Hepatocyte (in vitro differentiated cells): ENCODE measurements around the gene POMGNT2. TPM values are rescaled to one million over a fixed set of nuclear protein-coding genes. Genes with fewer than 3 reads are reported as not detected.

Source experiments
- DNase-seq: peaks from one replicate; pipeline ENCODE4 v3.0.0-alpha.2; 2016; ENCODE audit warnings: low spot score
- H2AFZ ChIP-seq: fragments of 200-600 bp; sonication (generic); 2 replicates; pipeline ENCODE4 v1.6.0; 2016; ENCODE audit warnings: antibody characterized with exemption, mild to moderate bottlenecking
- H3K27ac ChIP-seq: fragments of 200-600 bp; sonication (generic); 2 replicates; pipeline ENCODE4 v1.5.1; 2016; ENCODE audit warnings: mild to moderate bottlenecking
- H3K27me3 ChIP-seq: fragments of 200-600 bp; sonication (generic); 2 replicates; pipeline ENCODE4 v1.6.1; 2016
- H3K36me3 ChIP-seq: fragments of 200-600 bp; sonication (generic); replicated peaks from 2 replicates; pipeline ENCODE4 v1.5.1; 2016; ENCODE audit warnings: low read depth; ENCODE audit not compliant: insufficient read depth
- H3K4me1 ChIP-seq: fragments of 200-600 bp; sonication (generic); 2 replicates; pipeline ENCODE4 v1.5.1; 2016; ENCODE audit warnings: mild to moderate bottlenecking, moderate library complexity; ENCODE audit not compliant: insufficient read depth
- H3K4me2 ChIP-seq: fragments of 200-600 bp; sonication (generic); 2 replicates; pipeline ENCODE4 v1.6.0; 2016
- H3K4me3 ChIP-seq: fragments of 200-600 bp; sonication (generic); 2 replicates; pipeline ENCODE4 v1.5.1; 2016; ENCODE audit warnings: mild to moderate bottlenecking
- H3K79me2 ChIP-seq: fragments of 200-600 bp; sonication (generic); 2 replicates; pipeline ENCODE4 v1.6.0; 2017; ENCODE audit warnings: mild to moderate bottlenecking
- H3K9me2 ChIP-seq: fragments of 200-600 bp; sonication (generic); replicated peaks from 2 replicates; pipeline ENCODE4 v1.6.0; 2017; ENCODE audit warnings: mild to moderate bottlenecking; ENCODE audit not compliant: insufficient read depth
- H3K9me3 ChIP-seq: fragments of 200-600 bp; sonication (generic); 2 replicates; pipeline ENCODE4 v1.5.1; 2016; ENCODE audit warnings: low read depth, mild to moderate bottlenecking
- H4K20me1 ChIP-seq: fragments of 200-600 bp; sonication (generic); 2 replicates; pipeline ENCODE4 v1.6.0; 2016; ENCODE audit warnings: mild to moderate bottlenecking; ENCODE audit not compliant: insufficient read depth, poor library complexity, severe bottlenecking
- CTCF ChIP-seq: fragments of 200-600 bp; sonication (generic); IDR thresholded peaks from 2 replicates; pipeline ENCODE4 v1.5.1; 2016; ENCODE audit warnings: antibody characterized with exemption, mild to moderate bottlenecking; ENCODE audit not compliant: poor library complexity
- EZH2 ChIP-seq: fragments of 200-600 bp; sonication (generic); IDR thresholded peaks from 2 replicates; pipeline ENCODE4 v1.6.1; 2016; ENCODE audit warnings: antibody characterized with exemption, mild to moderate bottlenecking, borderline replicate concordance
- EZH2phosphoT487 ChIP-seq: fragments of 200-600 bp; sonication (generic); IDR thresholded peaks from one replicate; pipeline ENCODE4 v1.6.1; 2018; ENCODE audit warnings: antibody characterized with exemption, mild to moderate bottlenecking, low read depth, moderate library complexity; ENCODE audit not compliant: unreplicated experiment, severe bottlenecking
- WGBS: methylation state at CpG from one replicate; pipeline ENCODE4 v1.1.6; 2016; ENCODE audit warnings: low lambda C conversion rate; ENCODE audit errors: missing lambda C conversion rate; 5-methylcytosine and 5-hydroxymethylcytosine counted together
- polyA plus RNA-seq: library from polyadenylated mRNA; unstranded; fragments of >200 nt; fragmentation: Nextera tagmentation; extraction: Ambion mirVana; gene quantifications from 2 replicates; pipeline ENCODE4 v1.2.1, GENCODE V29; 2016
- total RNA-seq: library from RNA; depleted of rRNA; stranded (reverse); fragments of >200 nt; gene quantifications from 2 replicates; pipeline ENCODE4 v1.2.3, GENCODE V29; 2014

Gene POMGNT2
- total and polyA plus RNA-seq, 2 experiments from 2014 or later, result 27.6 to 45.6 TPM

GRCh38 chr3:43055393-43055792 is 50.5 kb downstream of the POMGNT2 start:
- Histone ChIP-seq H3K4me3 (no peak overlapping the region), H3K36me3 (no peaks in the 10 kb centered on the region), H3K4me2 (no peak overlapping the region), H3K4me1 (no peaks in the 10 kb centered on the region), H3K79me2 (no peaks in the 10 kb centered on the region), H3K9me3 (no peaks in the 10 kb centered on the region), H4K20me1 (no peaks in the 10 kb centered on the region), H3K27me3 (no peaks in the 10 kb centered on the region), H2AFZ (no peak overlapping the region), H3K9me2 (no peaks in the 10 kb centered on the region), H3K27ac (no peak overlapping the region)
- WGBS, result 90% methylated on average over 7 of the region's 7 CpGs
- no peak for TF ChIP-seq EZH2phosphoT487
- no peak for TF ChIP-seq EZH2
- no peak for TF ChIP-seq CTCF
- DNase-seq, result no peak

DNA sequence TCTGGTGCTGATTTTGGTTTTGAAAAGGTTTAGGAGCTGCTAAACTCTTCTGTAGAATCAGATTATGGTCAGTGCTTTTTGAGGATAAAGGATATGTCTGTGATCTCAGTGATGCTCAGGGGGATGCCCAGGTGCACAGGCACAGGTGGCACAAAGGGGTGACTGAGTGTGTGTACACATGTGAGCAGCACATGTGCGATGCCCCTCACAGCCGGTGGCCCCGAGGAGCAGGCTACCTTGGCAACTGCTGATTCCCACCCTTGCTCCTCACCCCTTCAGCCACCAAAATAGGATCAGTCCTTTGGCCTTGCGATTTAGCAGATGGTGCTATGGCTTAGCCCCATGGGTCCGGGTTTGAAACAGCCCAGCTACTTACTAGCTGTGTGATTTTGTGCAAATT is 51.1 kb downstream of the POMGNT2 start:
- H3K9me3 ChIP-seq, result no peaks in the 10 kb centered on the region
- no peak overlapping the region for H3K4me3 ChIP-seq
- H3K27ac ChIP-seq, result no peak overlapping the region
- no peak overlapping the region for H3K4me2 ChIP-seq
- no peaks in the 10 kb centered on the region for H3K4me1 ChIP-seq
- no peaks in the 10 kb centered on the region for H3K9me2 ChIP-seq
- H3K36me3 ChIP-seq, result no peaks in the 10 kb centered on the region
- H4K20me1 ChIP-seq, result no peaks in the 10 kb centered on the region
- TF ChIP-seq EZH2phosphoT487 (no peak), EZH2 (no peak), CTCF (no peak)
- 95% methylated on average over 5 of the region's 5 CpGs for WGBS
- no peak overlapping the region for H2AFZ ChIP-seq
- H3K79me2 ChIP-seq, result no peaks in the 10 kb centered on the region
- DNase-seq, result no peak
- no peaks in the 10 kb centered on the region for H3K27me3 ChIP-seq

DNA sequence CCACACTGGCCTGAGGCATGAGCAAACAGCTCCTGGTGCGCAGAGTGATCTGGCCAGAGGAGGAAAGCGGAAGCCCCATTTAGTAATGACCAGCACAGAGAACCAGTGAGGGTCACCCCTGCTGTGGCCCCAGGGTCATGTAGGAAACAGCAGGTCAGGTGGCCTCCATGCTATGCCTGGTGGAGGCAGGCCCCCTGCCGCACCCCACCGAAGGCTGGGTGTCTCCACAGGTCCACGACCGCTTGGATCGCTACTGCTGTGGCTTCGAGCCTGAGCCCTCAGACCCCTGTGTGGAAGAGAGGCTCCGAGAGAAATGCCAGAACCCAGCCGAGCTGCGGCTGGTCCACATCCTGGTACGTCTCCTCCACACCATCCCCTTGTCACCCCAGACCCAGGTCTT is 52.6 kb downstream of the POMGNT2 start:
- Histone ChIP-seq H3K4me3 (no peak overlapping the region), H3K79me2 (no peaks in the 10 kb centered on the region), H3K9me2 (no peaks in the 10 kb centered on the region), H4K20me1 (no peaks in the 10 kb centered on the region), H3K4me2 (no peak overlapping the region), H3K9me3 (no peaks in the 10 kb centered on the region), H3K27ac (no peak overlapping the region), H3K36me3 (no peaks in the 10 kb centered on the region), H3K4me1 (no peaks in the 10 kb centered on the region), H2AFZ (no peak overlapping the region), H3K27me3 (no peaks in the 10 kb centered on the region)
- no peak for TF ChIP-seq CTCF
- 95% methylated on average over 12 of the region's 12 CpGs for WGBS
- no peak for DNase-seq

DNA sequence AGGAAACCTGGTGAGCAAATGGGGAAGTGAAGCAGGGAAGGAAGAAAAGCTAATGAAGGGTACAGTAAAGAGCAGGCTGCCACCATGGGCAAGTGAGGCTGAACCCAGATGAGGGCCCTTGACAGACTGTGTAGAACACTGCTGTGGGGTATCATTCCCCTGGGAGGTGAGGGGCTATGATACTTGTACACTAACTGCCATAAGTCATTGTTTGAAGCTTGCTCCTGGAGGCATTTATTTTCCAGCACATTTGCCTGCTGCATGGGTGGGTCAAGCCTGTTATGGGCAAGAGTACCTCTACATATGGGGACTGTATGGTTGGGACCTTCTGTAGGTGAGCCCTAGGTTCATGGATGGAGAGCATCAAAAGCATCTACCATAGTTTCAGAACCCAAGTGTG is 57.4 kb downstream of the POMGNT2 start:
- Histone ChIP-seq H3K27me3 (no peaks in the 10 kb centered on the region), H3K9me3 (no peaks in the 10 kb centered on the region)
- DNase-seq, result no peak

More for the DNA sequence above, 57.4 kb downstream of the POMGNT2 start:
- Histone ChIP-seq H3K79me2 (no peaks in the 10 kb centered on the region), H4K20me1 (no peaks in the 10 kb centered on the region), H3K4me3 (no peak overlapping the region), H2AFZ (no peak overlapping the region), H3K9me2 (no peaks in the 10 kb centered on the region), H3K4me1 (no peaks in the 10 kb centered on the region), H3K27ac (no peak overlapping the region), H3K36me3 (no peaks in the 10 kb centered on the region), H3K4me2 (no peak overlapping the region)
- TF ChIP-seq EZH2, result no peak
- no peak for TF ChIP-seq EZH2phosphoT487
